Measurements from ENCODE around the gene SPRED1.

The SPRED1 gene

GRCh38 chr15:38238311-38238710 lies 14.3 kb upstream of the SPRED1 start:
- H3K27me3 ChIP-seq (ENCODE audit: control insufficient read depth in 1 of 2, insufficient read depth in 2 of 2, low read length in 2 of 2), result no peaks in the 10 kb centered on the region
- no peak overlapping the region for H3K27ac ChIP-seq (ENCODE audit: low read depth, low read length)
- no peaks in the 10 kb centered on the region for H3K9me3 ChIP-seq (ENCODE audit: low read length)
- H3K4me1 ChIP-seq (ENCODE audit: insufficient read depth, low read length), result no peaks in the 10 kb centered on the region
- no peaks in the 10 kb centered on the region for H3K36me3 ChIP-seq (ENCODE audit: insufficient read depth, low read length)
- no peak overlapping the region for H3K4me3 ChIP-seq (ENCODE audit: low read depth in 1 of 2, low read length in 2 of 2)
- no peak overlapping the region for H3K9ac ChIP-seq (ENCODE audit: low read length)

- no peak overlapping the region for H3K27ac ChIP-seq (ENCODE audit: low read depth, low read length)
- no peaks in the 10 kb centered on the region for H3K4me1 ChIP-seq (ENCODE audit: insufficient read depth, low read length)
- no peaks in the 10 kb centered on the region for H3K9me3 ChIP-seq (ENCODE audit: low read length)
- H3K9ac ChIP-seq (ENCODE audit: low read length), result no peak overlapping the region
- H3K4me3 ChIP-seq (ENCODE audit: low read depth in 1 of 2, low read length in 2 of 2), result no peak overlapping the region
- H3K27me3 ChIP-seq (ENCODE audit: control insufficient read depth in 1 of 2, insufficient read depth in 2 of 2, low read length in 2 of 2), result no peaks in the 10 kb centered on the region
- H3K36me3 ChIP-seq (ENCODE audit: insufficient read depth, low read length), result no peaks in the 10 kb centered on the region
Measured at GRCh38 chr15:38242055-38242454, 10.6 kb upstream of the SPRED1 start.

GRCh38 chr15:38243278-38244055 lies 9.2 kb upstream of the SPRED1 start:
- H3K36me3 ChIP-seq (ENCODE audit: insufficient read depth, low read length), result no peaks in the 10 kb centered on the region
- H3K27me3 ChIP-seq (ENCODE audit: control insufficient read depth in 1 of 2, insufficient read depth in 2 of 2, low read length in 2 of 2), result no peaks in the 10 kb centered on the region
- no peak overlapping the region for H3K4me3 ChIP-seq (ENCODE audit: low read depth in 1 of 2, low read length in 2 of 2)
- H3K27ac ChIP-seq (ENCODE audit: low read depth, low read length), result no peak overlapping the region
- no peaks in the 10 kb centered on the region for H3K9me3 ChIP-seq (ENCODE audit: low read length)
- no peaks in the 10 kb centered on the region for H3K4me1 ChIP-seq (ENCODE audit: insufficient read depth, low read length)
- H3K9ac ChIP-seq (ENCODE audit: low read length), result no peak overlapping the region

DNA sequence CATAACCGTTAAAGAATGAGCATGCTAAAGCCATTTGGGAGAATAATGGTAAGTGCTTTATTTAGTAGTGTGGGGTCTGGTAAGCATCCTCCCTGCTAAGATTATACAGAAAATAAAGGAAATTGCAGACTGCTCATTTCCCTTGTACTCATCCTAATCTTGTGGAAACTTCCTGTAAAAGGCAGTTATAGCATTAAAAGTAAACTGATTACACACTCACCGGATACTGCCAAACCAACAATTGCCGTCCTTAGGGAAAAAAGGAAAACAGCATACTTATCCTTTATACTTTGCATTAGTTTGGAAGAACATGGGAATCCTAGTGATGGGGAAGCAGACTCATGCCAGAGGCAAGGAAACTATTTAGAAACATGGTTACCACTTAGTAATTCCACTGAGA lies 5.3 kb upstream of the SPRED1 start:
- Histone ChIP-seq H3K36me3 (ENCODE audit: insufficient read depth, low read length) (no peaks in the 10 kb centered on the region), H3K27ac (ENCODE audit: low read depth, low read length) (no peak overlapping the region), H3K9me3 (ENCODE audit: low read length) (no peaks in the 10 kb centered on the region), H3K4me1 (ENCODE audit: insufficient read depth, low read length) (no peaks in the 10 kb centered on the region), H3K27me3 (ENCODE audit: control insufficient read depth in 1 of 2, insufficient read depth in 2 of 2, low read length in 2 of 2) (no peaks in the 10 kb centered on the region), H3K9ac (ENCODE audit: low read length) (no peak overlapping the region), H3K4me3 (ENCODE audit: low read depth in 1 of 2, low read length in 2 of 2) (no peak overlapping the region)

- Histone ChIP-seq H3K27ac (ENCODE audit: low read depth, low read length) (peak overlapping the region; percentile 93), H3K27me3 (ENCODE audit: control insufficient read depth in 1 of 2, insufficient read depth in 2 of 2, low read length in 2 of 2) (no peaks in the 10 kb centered on the region), H3K36me3 (ENCODE audit: insufficient read depth, low read length) (no peaks in the 10 kb centered on the region), H3K4me1 (ENCODE audit: insufficient read depth, low read length) (peaks cover 18% of the 10 kb centered on the region), H3K4me3 (ENCODE audit: low read depth in 1 of 2, low read length in 2 of 2) (peak overlapping the region; percentile 70 to 95), H3K9ac (ENCODE audit: low read length) (peak overlapping the region; percentile 56), H3K9me3 (ENCODE audit: low read length) (no peaks in the 10 kb centered on the region)
Measured at GRCh38 chr15:38253351-38253781, 730 bp downstream of the SPRED1 start.

GRCh38 chr15:38254051-38254883 lies 1.6 kb downstream of the SPRED1 start:
- no peaks in the 10 kb centered on the region for H3K27me3 ChIP-seq (ENCODE audit: control insufficient read depth in 1 of 2, insufficient read depth in 2 of 2, low read length in 2 of 2)
- H3K4me3 ChIP-seq (ENCODE audit: low read depth in 1 of 2, low read length in 2 of 2), result peak overlapping the region; percentile 70 to 95
- H3K36me3 ChIP-seq (ENCODE audit: insufficient read depth, low read length), result no peaks in the 10 kb centered on the region
- H3K27ac ChIP-seq (ENCODE audit: low read depth, low read length), result peak overlapping the region; percentile 93
- H3K9ac ChIP-seq (ENCODE audit: low read length), result peak overlapping the region; percentile 56
- peaks cover 18% of the 10 kb centered on the region for H3K4me1 ChIP-seq (ENCODE audit: insufficient read depth, low read length)
- no peaks in the 10 kb centered on the region for H3K9me3 ChIP-seq (ENCODE audit: low read length)

- Histone ChIP-seq H3K27ac (ENCODE audit: low read depth, low read length) (no peak overlapping the region), H3K4me3 (ENCODE audit: low read depth in 1 of 2, low read length in 2 of 2) (no peak overlapping the region), H3K36me3 (ENCODE audit: insufficient read depth, low read length) (no peaks in the 10 kb centered on the region), H3K9me3 (ENCODE audit: low read length) (no peaks in the 10 kb centered on the region), H3K27me3 (ENCODE audit: control insufficient read depth in 1 of 2, insufficient read depth in 2 of 2, low read length in 2 of 2) (no peaks in the 10 kb centered on the region), H3K4me1 (ENCODE audit: insufficient read depth, low read length) (peaks cover 18% of the 10 kb centered on the region), H3K9ac (ENCODE audit: low read length) (no peak overlapping the region)
Measured at GRCh38 chr15:38255690-38256089, 3.1 kb downstream of the SPRED1 start.

GRCh38 chr15:38257676-38258075 lies 5.0 kb downstream of the SPRED1 start:
- no peaks in the 10 kb centered on the region for H3K36me3 ChIP-seq (ENCODE audit: insufficient read depth, low read length)
- peaks cover 18% of the 10 kb centered on the region for H3K4me1 ChIP-seq (ENCODE audit: insufficient read depth, low read length)
- no peak overlapping the region for H3K4me3 ChIP-seq (ENCODE audit: low read depth in 1 of 2, low read length in 2 of 2)
- no peaks in the 10 kb centered on the region for H3K9me3 ChIP-seq (ENCODE audit: low read length)
- no peaks in the 10 kb centered on the region for H3K27me3 ChIP-seq (ENCODE audit: control insufficient read depth in 1 of 2, insufficient read depth in 2 of 2, low read length in 2 of 2)
- no peak overlapping the region for H3K9ac ChIP-seq (ENCODE audit: low read length)
- H3K27ac ChIP-seq (ENCODE audit: low read depth, low read length), result no peak overlapping the region

GRCh38 chr15:38259134-38259533 lies 6.5 kb downstream of the SPRED1 start:
- Histone ChIP-seq H3K4me3 (ENCODE audit: low read depth in 1 of 2, low read length in 2 of 2) (no peak overlapping the region), H3K36me3 (ENCODE audit: insufficient read depth, low read length) (no peaks in the 10 kb centered on the region), H3K4me1 (ENCODE audit: insufficient read depth, low read length) (peaks cover 24% of the 10 kb centered on the region), H3K27me3 (ENCODE audit: control insufficient read depth in 1 of 2, insufficient read depth in 2 of 2, low read length in 2 of 2) (no peaks in the 10 kb centered on the region), H3K9me3 (ENCODE audit: low read length) (no peaks in the 10 kb centered on the region), H3K9ac (ENCODE audit: low read length) (no peak overlapping the region), H3K27ac (ENCODE audit: low read depth, low read length) (no peak overlapping the region)

- H3K27me3 ChIP-seq (ENCODE audit: control insufficient read depth in 1 of 2, insufficient read depth in 2 of 2, low read length in 2 of 2), result no peaks in the 10 kb centered on the region
- no peak overlapping the region for H3K9ac ChIP-seq (ENCODE audit: low read length)
- H3K9me3 ChIP-seq (ENCODE audit: low read length), result no peaks in the 10 kb centered on the region
- peaks cover 24% of the 10 kb centered on the region for H3K4me1 ChIP-seq (ENCODE audit: insufficient read depth, low read length)
- H3K27ac ChIP-seq (ENCODE audit: low read depth, low read length), result no peak overlapping the region
- H3K36me3 ChIP-seq (ENCODE audit: insufficient read depth, low read length), result no peaks in the 10 kb centered on the region
- no peak overlapping the region for H3K4me3 ChIP-seq (ENCODE audit: low read depth in 1 of 2, low read length in 2 of 2)
Measured at GRCh38 chr15:38260077-38260476, 7.4 kb downstream of the SPRED1 start.

DNA sequence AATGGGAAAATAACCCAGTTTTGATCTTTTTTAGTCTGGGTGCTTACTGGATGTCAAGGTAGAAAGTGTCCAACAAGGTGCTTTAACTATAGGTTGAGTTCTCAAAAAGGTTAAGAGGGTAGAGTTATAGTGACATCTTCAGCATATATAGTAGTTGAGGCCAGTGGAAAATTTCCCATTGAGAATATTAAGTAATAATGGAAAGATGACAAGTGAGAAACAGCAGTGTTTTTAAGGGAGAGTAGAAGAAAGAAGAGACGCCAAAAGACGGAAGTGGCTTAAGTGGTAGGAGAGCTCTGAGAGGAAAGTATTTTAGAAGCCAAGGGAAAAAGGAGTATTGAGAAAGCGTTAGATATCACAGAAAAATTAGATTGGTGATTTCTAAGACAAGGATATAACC lies 10.6 kb downstream of the SPRED1 start:
- Histone ChIP-seq H3K4me3 (ENCODE audit: low read depth in 1 of 2, low read length in 2 of 2) (no peak overlapping the region), H3K9ac (ENCODE audit: low read length) (no peak overlapping the region), H3K27ac (ENCODE audit: low read depth, low read length) (no peak overlapping the region), H3K4me1 (ENCODE audit: insufficient read depth, low read length) (peaks cover 17% of the 10 kb centered on the region), H3K9me3 (ENCODE audit: low read length) (no peaks in the 10 kb centered on the region), H3K27me3 (ENCODE audit: control insufficient read depth in 1 of 2, insufficient read depth in 2 of 2, low read length in 2 of 2) (no peaks in the 10 kb centered on the region), H3K36me3 (ENCODE audit: insufficient read depth, low read length) (no peaks in the 10 kb centered on the region)
